Endodermal cell (in vitro differentiated cells): Measurements from ENCODE around the gene BHLHA15. TPM values are rescaled to one million over a fixed set of nuclear protein-coding genes. Genes with fewer than 3 reads are reported as not detected.

Source experiments
- DNase-seq: peaks from one replicate; pipeline ENCODE4 v3.0.0-alpha.2; 2017
- H3K27ac ChIP-seq: 2 replicates; pipeline ENCODE4 v1.5.1; 2013; ENCODE audit warnings: mild to moderate bottlenecking, low read depth, low read length, moderate library complexity
- H3K27me3 ChIP-seq: 2 replicates; pipeline ENCODE4 v1.6.1; 2013; ENCODE audit warnings: mild to moderate bottlenecking, low read length, moderate library complexity; ENCODE audit not compliant: insufficient read depth, control insufficient read depth, poor library complexity, severe bottlenecking
- H3K36me3 ChIP-seq: 2 replicates; pipeline ENCODE4 v1.7.0; 2013; ENCODE audit warnings: mild to moderate bottlenecking, low read length, moderate library complexity; ENCODE audit not compliant: control insufficient read depth, insufficient read depth
- H3K4me1 ChIP-seq: one replicate; pipeline ENCODE4 v1.7.0; 2013; ENCODE audit warnings: low read length; ENCODE audit not compliant: control insufficient read depth, insufficient read depth
- H3K4me3 ChIP-seq: 2 replicates; pipeline ENCODE4 v1.5.1; 2013; ENCODE audit warnings: mild to moderate bottlenecking, low read length, moderate library complexity
- H3K9ac ChIP-seq: 2 replicates; pipeline ENCODE4 v1.6.1; 2013; ENCODE audit warnings: mild to moderate bottlenecking, low read length, moderate library complexity; ENCODE audit not compliant: poor library complexity, severe bottlenecking; ENCODE audit errors: extremely low read depth
- H3K9me3 ChIP-seq: 2 replicates; pipeline ENCODE4 v1.6.1; 2013; ENCODE audit warnings: mild to moderate bottlenecking, low read length, moderate library complexity; ENCODE audit not compliant: control insufficient read depth
- H3K27ac Mint-ChIP-seq: 2 replicates; pipeline ENCODE4 v1.8.0; 2020; ENCODE audit warnings: mixed read lengths
- H3K27me3 Mint-ChIP-seq: 2 replicates; pipeline ENCODE4 v1.8.0; 2021; ENCODE audit warnings: mild to moderate bottlenecking, mixed read lengths; ENCODE audit not compliant: insufficient read depth
- H3K36me3 Mint-ChIP-seq: 2 replicates; pipeline ENCODE4 v1.8.0; 2020; ENCODE audit warnings: low read depth, mixed read lengths
- H3K4me1 Mint-ChIP-seq: 2 replicates; pipeline ENCODE4 v1.8.0; 2020; ENCODE audit warnings: mixed read lengths
- H3K4me3 Mint-ChIP-seq: 2 replicates; pipeline ENCODE4 v1.8.0; 2020; ENCODE audit warnings: mild to moderate bottlenecking, moderate library complexity, mixed read lengths
- H3K9me3 Mint-ChIP-seq: 2 replicates; pipeline ENCODE4 v1.8.0; 2020; ENCODE audit warnings: mild to moderate bottlenecking, mixed read lengths
- CTCF ChIP-seq: fragments of 200-600 bp; sonication (generic); conservative IDR thresholded peaks from 2 replicates; pipeline ENCODE4 v1.5.0; 2021; ENCODE audit warnings: antibody characterized with exemption, mild to moderate bottlenecking
- WGBS, 2 experiments: methylation state at CpG; one replicate each; pipeline versions ENCODE4 v1.1.5 to v1.1.7; 2013; ENCODE audit warnings: missing lambda C conversion rate in 2 of 2, mixed read lengths in 1 of 2; ENCODE audit not compliant: insufficient coverage in 1 of 2, insufficient read length in 1 of 2; 5-methylcytosine and 5-hydroxymethylcytosine counted together
- total RNA-seq, 2 donors: library from RNA; stranded (reverse); fragmentation: NEBNext Ultra II Directional in 1 of 2; extraction: Animal tissue kit (Norgen Biotek cat#: 25700) in 1 of 2; gene quantifications; 2 replicates in 1 of 2; 3 replicates in 1 of 2; pipeline ENCODE4 v1.2.1, GENCODE V29; 2021

The BHLHA15 gene
- total RNA-seq, 2 donors from 2014 or later: 0.86 to 0.95 TPM

DNA sequence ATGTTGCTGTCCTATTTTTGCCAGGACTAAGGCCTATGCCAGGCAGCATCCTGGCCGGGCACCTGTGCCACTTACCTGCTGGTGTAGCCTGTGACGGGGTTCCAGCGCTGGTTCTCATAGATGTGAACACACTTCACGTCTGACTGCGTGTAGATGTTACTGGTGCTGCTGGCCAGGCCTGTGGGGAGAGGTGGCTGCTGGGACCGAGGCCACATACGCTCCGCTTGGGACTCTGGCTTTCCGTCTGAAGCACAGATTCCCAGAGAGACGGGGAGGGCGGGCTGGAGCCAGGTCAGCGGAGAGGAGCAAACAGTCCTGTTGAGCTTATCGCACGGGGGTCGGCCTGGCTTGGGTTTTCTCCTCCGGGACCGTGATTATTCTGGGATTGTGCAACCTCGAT lies 16.7 kb downstream of the BHLHA15 start:
- DNase-seq: no peak
- Mint-ChIP-seq H3K4me1 (no peaks in the 10 kb centered on the region), H3K36me3 (peaks cover 10% of the 10 kb centered on the region), H3K27ac (peak overlapping the region; percentile 57), H3K4me3 (no peak overlapping the region), H3K27me3 (no peaks in the 10 kb centered on the region), H3K9me3 (no peaks in the 10 kb centered on the region)
- Histone ChIP-seq H3K4me1 (no peaks in the 10 kb centered on the region), H3K4me3 (no peak overlapping the region), H3K9ac (no peak overlapping the region), H3K36me3 (peaks cover 4% of the 10 kb centered on the region), H3K27ac (no peak overlapping the region), H3K27me3 (no peaks in the 10 kb centered on the region), H3K9me3 (no peaks in the 10 kb centered on the region)
- 91 to 94% methylated on average over 18 of the region's 18 CpGs for WGBS, 2 experiments
- TF ChIP-seq CTCF: no peak

DNA sequence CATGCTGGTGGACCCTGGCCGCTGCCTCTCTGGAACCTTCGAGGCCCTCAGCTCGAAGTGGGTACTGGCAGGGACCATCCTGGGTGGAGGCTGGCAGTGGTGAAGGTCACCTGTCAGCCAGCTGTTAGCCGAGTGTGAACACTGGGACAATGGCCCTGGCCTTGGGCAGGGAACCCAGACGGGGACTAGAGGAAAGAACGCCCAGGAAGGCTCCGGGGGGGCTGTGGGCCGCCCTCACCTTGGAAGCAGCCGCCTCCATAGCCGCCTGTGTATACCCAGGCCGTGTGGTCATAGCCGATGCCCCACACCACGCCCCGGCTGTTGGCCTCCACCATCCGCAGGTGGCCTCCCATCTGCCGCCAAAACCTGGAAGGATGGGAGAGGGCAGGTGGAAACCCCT lies 17.6 kb downstream of the BHLHA15 start:
- no peaks in the 10 kb centered on the region for H3K4me1 ChIP-seq
- TF ChIP-seq CTCF: no peak
- H3K9ac ChIP-seq: no peak overlapping the region
- no peaks in the 10 kb centered on the region for H3K27me3 ChIP-seq
- DNase-seq: no peak
- no peak overlapping the region for H3K27ac Mint-ChIP-seq
- H3K4me3 ChIP-seq: no peak overlapping the region
- peaks cover 4% of the 10 kb centered on the region for H3K36me3 ChIP-seq
- H3K27me3 Mint-ChIP-seq: no peaks in the 10 kb centered on the region
- no peak overlapping the region for H3K27ac ChIP-seq
- no peaks in the 10 kb centered on the region for H3K4me1 Mint-ChIP-seq
- no peaks in the 10 kb centered on the region for H3K9me3 Mint-ChIP-seq
- WGBS, 2 experiments: 90 to 94% methylated on average over 12 to 16 of the region's 16 CpGs
- no peak overlapping the region for H3K4me3 Mint-ChIP-seq
- peaks cover 10% of the 10 kb centered on the region for H3K36me3 Mint-ChIP-seq
- H3K9me3 ChIP-seq: no peaks in the 10 kb centered on the region

DNA sequence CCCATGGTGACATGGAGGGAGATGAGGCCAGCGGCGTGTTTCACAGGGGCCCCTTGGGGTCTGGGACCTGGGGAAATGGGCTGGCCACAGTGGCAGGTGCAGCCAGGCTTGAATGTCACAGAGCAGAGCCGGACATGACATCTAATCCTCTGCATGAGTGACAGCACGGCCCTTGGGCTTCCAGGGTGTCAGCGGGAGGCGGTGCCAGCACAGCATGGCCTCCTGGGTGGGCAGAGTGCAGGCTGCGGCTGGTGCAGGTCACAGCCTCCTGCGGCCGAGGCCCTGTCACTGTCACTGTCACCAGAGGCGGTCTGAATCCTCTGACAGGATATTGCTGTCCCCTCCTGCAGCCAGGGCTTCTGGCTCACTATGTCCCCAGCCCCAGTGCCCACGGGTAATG lies 18.2 kb downstream of the BHLHA15 start:
- Histone ChIP-seq H3K4me1 (no peaks in the 10 kb centered on the region), H3K36me3 (peaks cover 4% of the 10 kb centered on the region), H3K4me3 (no peak overlapping the region), H3K9me3 (no peaks in the 10 kb centered on the region), H3K27ac (no peak overlapping the region), H3K9ac (no peak overlapping the region), H3K27me3 (no peaks in the 10 kb centered on the region)
- Mint-ChIP-seq H3K27me3 (no peaks in the 10 kb centered on the region), H3K4me1 (no peaks in the 10 kb centered on the region), H3K27ac (no peak overlapping the region), H3K9me3 (no peaks in the 10 kb centered on the region), H3K36me3 (peaks cover 12% of the 10 kb centered on the region), H3K4me3 (no peak overlapping the region)
- TF ChIP-seq CTCF: no peak
- DNase-seq: peak; percentile 30
- 88 to 90% methylated on average over 4 to 11 of the region's 11 CpGs for WGBS, 2 experiments
